Loucy (cell line): ENCODE results near the gene KRTAP5-8.

Experiments used
- EZH2phosphoT487 ChIP-seq: fragments of 200-600 bp; IDR thresholded peaks from 2 replicates; pipeline ENCODE4 v1.6.1; 2018; ENCODE audit warnings: antibody characterized with exemption, mild to moderate bottlenecking, moderate library complexity, borderline replicate concordance
- TF ChIP-seq, protein P1 (sequence below): fragments of 200-600 bp; sonication (generic); conservative IDR thresholded peaks from 2 replicates; pipeline ENCODE4 v1.5.1; 2014; ENCODE audit warnings: mild to moderate bottlenecking, antibody characterized with exemption, low read length

GRCh38 chr11:71499546-71499945 is 38.3 kb upstream of the KRTAP5-8 start:
- TF ChIP-seq, protein P1, sequence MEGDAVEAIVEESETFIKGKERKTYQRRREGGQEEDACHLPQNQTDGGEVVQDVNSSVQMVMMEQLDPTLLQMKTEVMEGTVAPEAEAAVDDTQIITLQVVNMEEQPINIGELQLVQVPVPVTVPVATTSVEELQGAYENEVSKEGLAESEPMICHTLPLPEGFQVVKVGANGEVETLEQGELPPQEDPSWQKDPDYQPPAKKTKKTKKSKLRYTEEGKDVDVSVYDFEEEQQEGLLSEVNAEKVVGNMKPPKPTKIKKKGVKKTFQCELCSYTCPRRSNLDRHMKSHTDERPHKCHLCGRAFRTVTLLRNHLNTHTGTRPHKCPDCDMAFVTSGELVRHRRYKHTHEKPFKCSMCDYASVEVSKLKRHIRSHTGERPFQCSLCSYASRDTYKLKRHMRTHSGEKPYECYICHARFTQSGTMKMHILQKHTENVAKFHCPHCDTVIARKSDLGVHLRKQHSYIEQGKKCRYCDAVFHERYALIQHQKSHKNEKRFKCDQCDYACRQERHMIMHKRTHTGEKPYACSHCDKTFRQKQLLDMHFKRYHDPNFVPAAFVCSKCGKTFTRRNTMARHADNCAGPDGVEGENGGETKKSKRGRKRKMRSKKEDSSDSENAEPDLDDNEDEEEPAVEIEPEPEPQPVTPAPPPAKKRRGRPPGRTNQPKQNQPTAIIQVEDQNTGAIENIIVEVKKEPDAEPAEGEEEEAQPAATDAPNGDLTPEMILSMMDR = no peak
- TF ChIP-seq EZH2phosphoT487 = no peak
